Esophagus muscularis mucosa (tissue), 3 donors: ENCODE results near the gene ARPC1B.

ENCODE experiments used
- CTCF ChIP-seq, 3 experiments: fragments of 200-600 bp in 2 of 3; fragments of 450-650 bp in 1 of 3; sonication (generic) in 2 of 3; IDR thresholded peaks; one replicate each; pipeline ENCODE4 v1.5.1; 2017 to 2019; ENCODE audit warnings: antibody characterized with exemption in 3 of 3, mild to moderate bottlenecking in 2 of 3, moderate library complexity in 1 of 3
- POLR2A ChIP-seq: fragments of 450-650 bp; IDR thresholded peaks from one replicate; pipeline ENCODE4 v1.6.1; 2017; ENCODE audit warnings: antibody characterized with exemption, moderate library complexity, mild to moderate bottlenecking, low read depth

- TF ChIP-seq CTCF (IDR thresholded peaks at IDR 0.05) = no peak
- TF ChIP-seq POLR2A = no peak
These were observed 29.2 kb downstream of the ARPC1B start for GRCh38 chr7:99403764-99404163.
